Dermis blood vessel endothelial cell (primary cell): Measurements from ENCODE around the gene AK4. TPM values are rescaled to one million over a fixed set of nuclear protein-coding genes. Genes with fewer than 3 reads are reported as not detected.
"Not testable (repeated sequence)": the region's sequence is repeated elsewhere in the genome, so short reads cannot be mapped to it uniquely, and the experiment has no call there.

Experiments
- DNase-seq: peaks from one replicate; pipeline ENCODE4 v3.0.0; 2010
- total RNA-seq: library from RNA; depleted of rRNA; stranded (reverse); fragments of >200 nt; gene quantifications from 2 replicates; pipeline ENCODE4 v1.2.3, GENCODE V29; 2014

AK4 gene
- total RNA-seq, 1 donor from 2014 or later = 21.1 TPM

- no peak for DNase-seq
Observed at GRCh38 chr1:65150583-65151263, 2.7 kb downstream of the AK4 start.

DNA sequence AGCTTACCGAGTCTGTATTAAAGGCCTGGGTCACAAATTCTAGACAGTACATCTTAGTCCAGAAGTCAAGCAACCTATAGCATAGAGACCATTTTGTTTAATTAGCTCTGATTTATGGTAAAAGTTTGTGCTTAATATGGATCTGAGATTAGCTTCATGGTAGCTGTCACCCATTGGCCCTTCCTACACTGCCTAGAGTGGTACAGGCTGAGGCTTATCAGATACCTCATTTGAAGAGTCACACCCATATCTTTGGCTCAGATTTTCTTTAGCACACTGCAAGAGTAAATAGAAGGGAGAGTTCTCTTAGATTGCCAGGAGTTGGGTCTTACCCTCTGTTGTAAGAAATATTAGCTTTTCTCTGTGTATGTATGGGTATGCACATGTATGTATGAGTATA lies 3.6 kb downstream of the AK4 start:
- DNase-seq = no peak

DNA sequence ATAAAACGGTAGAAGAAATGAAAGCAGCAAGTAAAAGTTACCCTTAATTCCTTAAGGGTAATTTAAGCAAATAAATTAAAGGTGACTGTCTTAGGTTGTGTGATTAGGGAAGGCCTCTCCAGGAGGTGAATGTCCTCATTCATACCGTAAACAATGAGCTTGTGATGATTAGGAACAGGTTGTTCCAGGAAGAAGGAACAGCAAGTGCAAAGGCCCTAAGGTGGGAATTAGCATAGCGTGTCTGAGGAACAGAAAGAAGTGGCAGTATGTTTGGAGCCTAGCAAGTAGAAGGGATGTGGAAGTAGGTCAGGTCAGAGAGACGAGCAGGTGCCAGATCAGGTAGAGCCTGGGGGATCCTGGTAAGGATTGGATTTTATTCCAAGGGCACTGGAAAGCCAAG lies 5.6 kb downstream of the AK4 start:
- DNase-seq = no peak

DNA sequence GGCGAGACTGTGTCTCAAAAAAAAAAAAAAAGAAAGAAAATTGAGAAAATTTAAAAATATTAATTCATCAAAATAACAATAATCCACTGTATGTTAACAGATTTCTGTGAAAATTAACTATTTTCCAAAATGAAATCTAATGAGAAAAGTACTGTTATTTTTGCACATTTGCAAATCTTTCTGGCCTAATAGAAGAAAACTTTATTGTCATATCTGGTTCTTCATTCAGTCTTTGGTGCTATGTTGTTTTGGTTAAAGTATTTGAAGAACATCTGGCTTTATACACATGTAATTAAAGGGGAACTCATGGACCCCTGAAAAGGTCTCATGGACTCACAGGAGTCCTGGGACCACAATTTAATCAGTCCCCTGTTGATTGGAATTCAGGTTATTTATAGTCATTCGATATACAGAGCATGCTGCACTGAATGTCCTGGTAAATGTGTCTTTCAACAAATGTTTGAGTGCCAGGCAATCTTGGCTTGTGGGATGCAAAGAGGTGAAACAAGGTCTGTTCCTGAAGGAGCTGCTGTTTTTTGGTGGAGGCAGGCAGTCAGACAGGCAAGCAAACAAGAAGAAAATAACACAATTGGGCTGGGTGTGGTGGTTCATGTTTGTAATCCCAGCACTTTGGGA lies 9.0 kb downstream of the AK4 start:
- DNase-seq = no peak

GRCh38 chr1:65157546-65157941 lies 9.5 kb downstream of the AK4 start:
- no peak for DNase-seq

GRCh38 chr1:65159291-65159688 lies 11.3 kb downstream of the AK4 start:
- not testable (repeated sequence) for DNase-seq

GRCh38 chr1:65159801-65160523 lies 12.0 kb downstream of the AK4 start:
- no peak for DNase-seq

GRCh38 chr1:65163201-65163805 lies 15.3 kb downstream of the AK4 start:
- DNase-seq = no peak

DNA sequence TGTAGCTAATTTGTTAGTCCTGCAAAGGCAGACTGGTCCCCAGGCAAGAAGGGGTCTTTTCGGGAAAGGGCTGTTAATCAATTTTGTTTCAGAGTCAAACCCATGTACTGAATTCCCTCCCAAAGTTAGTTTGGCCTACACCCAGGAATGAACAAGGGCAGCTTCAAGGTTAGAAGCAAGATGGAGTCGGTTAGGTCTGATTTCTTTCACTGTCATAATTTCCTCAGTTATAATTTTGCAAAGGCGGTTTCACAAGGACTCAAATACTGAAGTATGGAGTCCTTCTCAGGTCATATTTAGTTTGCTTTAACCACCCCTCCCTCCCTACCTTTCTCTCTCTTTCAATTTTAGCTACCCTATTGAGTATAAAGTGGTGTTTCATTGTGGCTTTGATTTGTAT lies 16.1 kb downstream of the AK4 start:
- not testable (repeated sequence) for DNase-seq

DNA sequence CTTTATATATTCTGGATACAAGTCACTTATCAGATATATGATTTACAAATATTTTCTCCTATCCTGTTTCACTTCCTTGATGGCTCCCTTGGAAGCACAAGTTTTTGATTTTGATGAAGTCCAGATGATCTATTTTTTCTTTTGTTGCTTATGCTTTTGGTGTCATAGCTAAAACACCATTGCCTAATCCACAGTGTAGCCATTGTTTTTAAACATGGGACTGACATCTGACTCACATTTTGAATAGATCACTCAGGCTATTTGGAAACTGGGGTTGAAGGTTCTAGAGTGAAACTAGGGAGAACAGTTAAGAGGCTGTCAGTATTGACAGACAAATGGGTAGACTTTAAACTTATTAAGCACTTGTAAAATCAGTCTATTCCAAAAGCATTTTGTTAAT lies 16.6 kb downstream of the AK4 start:
- no peak for DNase-seq

GRCh38 chr1:65165269-65165993 lies 17.4 kb downstream of the AK4 start:
- DNase-seq = no peak

- no peak for DNase-seq
Observed at GRCh38 chr1:65166572-65167305, 18.7 kb downstream of the AK4 start.

GRCh38 chr1:65167586-65168242 lies 19.7 kb downstream of the AK4 start:
- DNase-seq = no peak

DNA sequence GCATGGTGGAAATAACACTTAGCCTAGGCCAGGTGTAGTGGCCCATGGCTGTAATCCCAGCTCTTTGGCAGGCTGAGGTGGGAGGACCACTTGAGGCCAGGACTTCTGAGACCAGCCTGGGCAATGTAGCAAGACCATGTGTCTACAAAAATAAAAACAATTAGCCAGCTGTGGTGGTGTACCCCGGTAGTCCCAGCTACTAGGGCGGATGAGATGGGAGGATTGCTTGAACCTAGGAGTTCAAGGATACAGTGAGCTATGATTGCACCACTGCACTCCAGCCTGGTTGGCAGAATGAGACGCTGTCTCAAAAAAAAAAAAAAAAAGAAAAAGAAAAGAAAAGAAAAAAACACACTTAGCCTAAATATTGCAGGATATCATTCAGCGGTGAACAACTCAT lies 20.9 kb downstream of the AK4 start:
- no peak for DNase-seq

DNA sequence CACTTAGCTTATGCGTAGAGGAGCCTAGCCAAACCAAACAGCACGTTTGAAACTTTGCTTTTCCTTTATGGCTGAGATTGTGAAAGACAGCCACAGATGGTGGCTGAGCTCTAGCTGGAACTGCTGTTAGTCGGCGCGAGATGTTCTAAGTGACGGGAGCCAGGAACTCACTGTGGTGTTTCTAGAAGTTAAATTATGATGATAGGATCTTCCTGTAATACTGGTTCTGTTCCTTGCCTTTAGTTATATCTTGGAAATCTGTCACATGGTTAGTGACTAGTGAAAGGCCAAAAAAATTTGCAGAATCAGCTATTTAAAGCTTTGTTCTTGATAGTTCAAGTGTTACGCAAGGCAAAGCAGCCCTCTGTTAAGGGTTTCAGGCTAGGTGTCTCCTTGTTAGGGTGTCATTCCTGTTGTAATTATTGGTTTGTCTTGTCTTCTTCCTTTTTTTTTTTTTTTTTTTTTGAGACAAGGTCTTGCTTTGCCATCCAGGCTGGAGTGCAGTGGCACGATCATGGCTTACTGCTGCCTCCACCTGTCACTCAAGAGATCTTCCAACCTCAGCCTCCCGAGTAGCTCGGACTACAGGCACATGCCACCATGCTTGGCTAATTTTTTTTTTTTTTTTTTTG lies 22.6 kb downstream of the AK4 start:
- no peak for DNase-seq

DNA sequence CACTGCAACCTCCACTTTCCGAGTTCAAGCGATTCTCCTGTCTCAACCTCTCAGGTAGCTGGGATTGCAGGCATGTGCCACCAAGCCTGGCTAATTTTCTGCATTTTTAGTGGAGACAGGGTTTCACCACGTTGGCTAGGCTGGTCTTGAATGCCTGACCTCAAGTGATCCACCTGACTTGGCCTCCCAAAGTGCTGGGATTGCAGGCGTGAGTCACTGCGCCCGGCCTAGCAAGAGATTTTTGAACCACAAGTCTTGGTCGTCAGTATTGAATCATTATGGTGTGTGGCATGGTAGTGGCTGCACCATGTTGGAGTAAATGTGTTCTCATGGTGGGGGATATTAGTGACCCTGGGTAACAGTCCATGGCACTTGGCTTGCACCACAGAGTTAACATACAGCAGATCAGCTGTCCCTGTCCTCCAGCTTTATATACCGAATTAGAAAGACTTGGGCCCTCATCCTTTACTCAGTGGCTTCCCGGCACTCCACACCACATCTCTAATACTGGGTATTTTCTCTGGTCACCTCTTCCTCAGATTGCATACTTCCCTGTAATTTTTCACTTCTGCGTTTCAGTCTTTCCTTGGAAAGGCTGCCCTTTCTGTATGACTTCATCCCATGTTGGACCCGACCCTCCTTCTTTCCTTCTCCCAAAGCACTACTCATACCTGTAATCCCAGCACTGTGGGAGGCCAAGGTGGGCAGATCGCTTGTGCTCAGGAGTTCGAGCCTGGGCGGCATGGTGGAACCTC lies 25.1 kb downstream of the AK4 start:
- no peak for DNase-seq

DNA sequence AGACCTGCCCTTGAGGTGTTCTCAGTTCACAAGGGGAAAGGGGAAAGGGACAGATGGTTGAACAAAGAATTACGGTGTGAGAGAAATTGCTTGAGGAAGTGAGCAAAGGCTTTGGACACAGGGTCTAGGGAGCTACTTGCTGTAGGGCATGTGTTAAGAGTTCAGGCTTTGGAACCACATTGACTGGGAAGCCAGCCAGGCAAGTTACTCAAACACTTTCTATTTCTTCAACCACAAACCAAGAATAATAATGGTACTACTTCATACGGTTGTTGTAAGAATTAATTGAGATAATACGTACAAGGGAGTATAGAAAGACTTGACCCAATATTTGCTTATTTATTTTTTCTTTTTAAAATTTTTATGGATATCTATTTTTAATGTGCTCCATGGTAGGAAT lies 26.6 kb downstream of the AK4 start:
- DNase-seq = no peak

DNA sequence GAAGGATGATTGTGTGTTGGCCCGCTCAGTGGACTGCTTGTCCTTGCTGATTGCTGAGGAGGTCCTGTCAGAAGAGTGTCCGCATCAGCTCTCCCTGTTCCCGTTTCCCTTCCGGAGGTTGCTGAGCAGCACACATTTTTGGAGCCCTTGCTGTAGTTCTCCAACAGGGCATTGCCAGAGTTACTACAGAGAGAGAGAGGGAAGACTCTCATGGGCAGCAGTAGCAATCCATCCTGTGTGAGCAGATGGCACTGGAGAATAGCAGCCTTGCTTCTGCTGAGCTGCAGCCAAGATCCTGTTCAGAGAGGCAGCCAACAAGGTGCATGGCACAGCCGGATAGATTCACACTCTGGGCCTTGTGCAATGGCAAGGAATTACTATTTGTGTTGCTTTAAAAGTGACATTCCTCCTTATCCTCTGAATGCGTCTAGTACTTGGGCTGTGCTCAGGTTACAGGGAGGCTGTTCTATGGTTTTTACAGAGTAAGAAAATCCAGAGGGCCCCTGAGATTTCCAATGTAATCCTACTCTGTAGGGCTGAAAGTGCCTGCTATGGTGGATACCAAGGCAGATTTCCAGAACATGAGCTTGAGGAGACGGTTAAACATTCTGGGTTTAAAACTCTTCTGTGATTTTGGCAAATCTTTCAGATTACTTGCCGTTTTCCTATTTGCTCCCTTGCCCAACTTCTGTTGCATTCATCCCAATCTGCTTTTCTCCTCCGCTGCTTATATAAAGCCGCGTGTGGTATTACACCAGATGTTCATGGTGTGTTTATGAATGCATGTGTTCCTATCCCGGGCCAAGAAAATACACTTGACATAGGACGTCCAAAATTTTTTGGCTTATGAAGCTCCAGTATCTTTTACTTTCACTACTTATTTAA lies 27.4 kb downstream of the AK4 start:
- DNase-seq = no peak

- no peak for DNase-seq
Observed at GRCh38 chr1:65176056-65176450, 28.1 kb downstream of the AK4 start.
